Liver (tissue), 9 donors: ENCODE data around the gene PRKN. TPM values are rescaled to one million over a fixed set of nuclear protein-coding genes. Genes with fewer than 3 reads are reported as not detected.

Experiments
- DNase-seq: peaks from one replicate; pipeline ENCODE4 v3.0.0-alpha.2; 2017; ENCODE audit warnings: low spot score
- H3K27ac ChIP-seq, 2 donors: one replicate each; pipeline ENCODE4 v1.7.0; 2013; ENCODE audit warnings: inconsistent platforms in 2 of 2, low read length in 2 of 2, control low read depth in 1 of 2, low read depth in 1 of 2, mild to moderate bottlenecking in 1 of 2
- H3K27me3 ChIP-seq, 4 donors: one replicate each; pipeline versions ENCODE4 v1.6.1 to v1.7.0; 2013; ENCODE audit warnings: low read length in 3 of 4, inconsistent platforms in 1 of 4, mild to moderate bottlenecking in 1 of 4, moderate library complexity in 1 of 4; ENCODE audit not compliant: control insufficient read depth in 4 of 4, insufficient read depth in 4 of 4
- H3K36me3 ChIP-seq, 4 donors: one replicate each; pipeline versions ENCODE4 v1.6.1 to v1.7.0; 2013; ENCODE audit warnings: low read length in 3 of 4, mild to moderate bottlenecking in 3 of 4, low read depth in 1 of 4, moderate library complexity in 1 of 4; ENCODE audit not compliant: control insufficient read depth in 4 of 4, insufficient read depth in 3 of 4
- H3K4me1 ChIP-seq, 4 donors: one replicate each; pipeline versions ENCODE4 v1.6.1 to v1.7.0; 2013; ENCODE audit warnings: low read length in 3 of 4, mild to moderate bottlenecking in 3 of 4, moderate library complexity in 1 of 4; ENCODE audit not compliant: control insufficient read depth in 4 of 4, insufficient read depth in 4 of 4
- H3K4me3 ChIP-seq, 3 donors: one replicate each; pipeline versions ENCODE4 v1.6.1 to v1.7.0; 2013; ENCODE audit warnings: low read length in 3 of 3, control low read depth in 1 of 3, low read depth in 1 of 3, mild to moderate bottlenecking in 1 of 3
- H3K9ac ChIP-seq, 2 donors: one replicate each; pipeline ENCODE4 v1.7.0; 2013; ENCODE audit warnings: low read length in 2 of 2, mild to moderate bottlenecking in 2 of 2, moderate library complexity in 2 of 2, control low read depth in 1 of 2, low read depth in 1 of 2
- H3K9me3 ChIP-seq, 4 donors: one replicate each; pipeline versions ENCODE4 v1.6.1 to v1.7.0; 2013; ENCODE audit warnings: low read length in 3 of 4; ENCODE audit not compliant: control insufficient read depth in 4 of 4
- EGR1 ChIP-seq, 2 donors: IDR thresholded peaks; 2 replicates each; pipeline ENCODE4 v1.6.1; 2016 to 2018; ENCODE audit warnings: antibody characterized with exemption in 2 of 2, low read depth in 2 of 2
- FOXA1 ChIP-seq: IDR thresholded peaks from 2 replicates; pipeline ENCODE4 v1.6.1; 2016; ENCODE audit warnings: antibody characterized with exemption
- GABPA ChIP-seq, 2 donors: IDR thresholded peaks in 1 of 2; conservative IDR thresholded peaks in 1 of 2; 2 replicates each; pipeline ENCODE4 v1.6.1; 2016; ENCODE audit warnings: antibody characterized with exemption in 2 of 2, mild to moderate bottlenecking in 1 of 2, moderate library complexity in 1 of 2
- HNF4G ChIP-seq: IDR thresholded peaks from 2 replicates; pipeline ENCODE4 v1.6.1; 2016; ENCODE audit warnings: antibody characterized with exemption
- MAX ChIP-seq: IDR thresholded peaks from 2 replicates; pipeline ENCODE4 v1.6.1; 2016; ENCODE audit warnings: antibody characterized with exemption
- NR2F2 ChIP-seq: IDR thresholded peaks from 2 replicates; pipeline ENCODE4 v1.6.1; 2016; ENCODE audit warnings: antibody characterized with exemption
- RAD21 ChIP-seq, 2 donors: IDR thresholded peaks; 2 replicates each; pipeline ENCODE4 v1.6.1; 2016; ENCODE audit warnings: antibody characterized with exemption in 2 of 2, mild to moderate bottlenecking in 2 of 2
- SP1 ChIP-seq: IDR thresholded peaks from 2 replicates; pipeline ENCODE4 v1.6.1; 2018; ENCODE audit warnings: antibody characterized with exemption, mild to moderate bottlenecking
- TAF1 ChIP-seq: conservative IDR thresholded peaks from 2 replicates; pipeline ENCODE4 v1.6.1; 2016; ENCODE audit warnings: antibody characterized with exemption, mild to moderate bottlenecking
- YY1 ChIP-seq: IDR thresholded peaks from 2 replicates; pipeline ENCODE4 v1.6.1; 2016; ENCODE audit warnings: antibody characterized with exemption, mild to moderate bottlenecking
- ZBTB33 ChIP-seq: IDR thresholded peaks from 2 replicates; pipeline ENCODE4 v1.6.1; 2016; ENCODE audit warnings: antibody characterized with exemption
- WGBS: extraction: QIAGEN DNeasy Blood & Tissue Kit; methylation state at CpG from one replicate; pipeline ENCODE4 v1.1.7; 2013; 5-methylcytosine and 5-hydroxymethylcytosine counted together
- polyA plus RNA-seq, 2 donors: library from polyadenylated mRNA; stranded (reverse) in 1 of 2; unstranded in 1 of 2; fragments of 200-250 nt in 1 of 2; fragments of >200 nt in 1 of 2; fragmentation: Nextera tagmentation in 1 of 2; extraction: Ambion mirVana in 1 of 2; gene quantifications; one replicate each; pipeline versions ENCODE4 v1.2.1 to v1.2.3, GENCODE V29; 2013 to 2015
- total RNA-seq, 2 donors: library from RNA; depleted of rRNA; stranded (reverse); fragments of >200 nt; gene quantifications; one replicate each; pipeline ENCODE4 v1.2.3, GENCODE V29; 2014
- TF ChIP-seq, protein P1 (sequence below): IDR thresholded peaks from 2 replicates; pipeline ENCODE4 v1.6.1; 2016; ENCODE audit warnings: antibody characterized with exemption
- TF ChIP-seq, protein P2 (sequence below): IDR thresholded peaks from 2 replicates; pipeline ENCODE4 v1.6.1; 2016; ENCODE audit warnings: antibody characterized with exemption, mild to moderate bottlenecking
- TF ChIP-seq, protein P3 (sequence below): fragments of 150-350 bp; IDR thresholded peaks from 2 replicates; pipeline ENCODE4 v1.5.1; 2017; ENCODE audit warnings: improper control_type of control experiment, low read depth, low read length; ENCODE audit not compliant: missing input control
- donor health status: healthy.
- donor health status: healthy.
- donor health status: healthy.
- donor health status: healthy.
- donor health status: healthy.

Gene PRKN
- total and polyA plus RNA-seq, 4 donors: 0.47 to 4.1 (median 3.2) TPM

DNA sequence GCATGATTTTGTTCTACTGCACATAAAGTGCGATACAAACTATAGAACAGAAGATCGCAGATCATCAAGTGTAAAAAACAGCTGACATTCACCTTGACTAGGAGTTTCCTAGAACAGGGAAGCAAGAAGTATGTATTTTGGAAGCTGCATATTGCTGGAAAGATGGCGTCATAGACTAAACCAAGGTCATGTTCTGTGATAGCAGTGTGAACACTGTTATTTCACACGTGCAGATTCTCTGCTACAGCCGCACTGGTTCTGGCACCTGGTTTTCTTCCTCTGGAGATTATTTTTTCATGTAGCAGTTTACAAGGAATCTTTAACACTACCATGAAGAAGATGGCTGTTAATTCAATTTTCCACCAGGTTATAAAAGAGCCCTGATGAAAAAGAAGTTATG lies 681.2 kb downstream of the PRKN start:
- no peaks in the 10 kb centered on the region for H3K4me1 ChIP-seq
- no peak overlapping the region for H3K27ac ChIP-seq
- WGBS: 95% methylated on average over 5 of the region's 5 CpGs
- no peak for DNase-seq
- H3K4me3 ChIP-seq: no peak overlapping the region
- H3K36me3 ChIP-seq: no peaks in the 10 kb centered on the region
- no peaks in the 10 kb centered on the region for H3K27me3 ChIP-seq
- no peaks in the 10 kb centered on the region for H3K9me3 ChIP-seq
- H3K9ac ChIP-seq: no peak overlapping the region
- TF ChIP-seq SP1 (no peak), RAD21 (IDR thresholded peaks at IDR 0.05) (no peak), EGR1 (IDR thresholded peaks at IDR 0.05; ENCODE audit: low read depth in 2 of 2) (no peak), MAX (no peak), HNF4G (no peak), TAF1 (no peak)
- TF ChIP-seq, protein P1, sequence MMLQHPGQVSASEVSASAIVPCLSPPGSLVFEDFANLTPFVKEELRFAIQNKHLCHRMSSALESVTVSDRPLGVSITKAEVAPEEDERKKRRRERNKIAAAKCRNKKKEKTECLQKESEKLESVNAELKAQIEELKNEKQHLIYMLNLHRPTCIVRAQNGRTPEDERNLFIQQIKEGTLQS: no peak

DNA sequence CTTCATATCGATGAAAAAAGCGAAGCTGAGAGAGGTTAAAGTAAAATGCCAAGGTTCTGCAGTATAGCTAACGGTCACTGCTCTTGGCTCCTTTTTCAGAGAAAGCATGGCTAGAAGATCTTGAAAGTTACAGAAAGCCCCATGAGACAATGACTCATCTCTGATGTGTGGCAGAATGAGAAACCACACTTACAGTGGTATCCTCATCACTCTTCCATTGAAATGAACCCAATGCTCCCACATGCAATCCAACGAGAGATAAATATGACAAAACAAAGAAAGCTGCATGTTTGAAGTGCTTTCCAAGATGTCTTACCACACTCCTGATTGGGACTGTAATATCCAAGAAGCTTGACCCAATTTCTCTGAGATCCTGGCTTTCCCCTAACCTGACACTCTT lies 694.9 kb downstream of the PRKN start:
- H3K4me1 ChIP-seq: no peaks in the 10 kb centered on the region
- no peak overlapping the region for H3K27ac ChIP-seq
- H3K9me3 ChIP-seq: no peaks in the 10 kb centered on the region
- H3K36me3 ChIP-seq: no peaks in the 10 kb centered on the region
- TF ChIP-seq GABPA (IDR thresholded peaks at IDR 0.05 in 1 of 2, conservative IDR thresholded peaks at IDR 0.05 in 1 of 2): no peak
- TF ChIP-seq, protein P2, sequence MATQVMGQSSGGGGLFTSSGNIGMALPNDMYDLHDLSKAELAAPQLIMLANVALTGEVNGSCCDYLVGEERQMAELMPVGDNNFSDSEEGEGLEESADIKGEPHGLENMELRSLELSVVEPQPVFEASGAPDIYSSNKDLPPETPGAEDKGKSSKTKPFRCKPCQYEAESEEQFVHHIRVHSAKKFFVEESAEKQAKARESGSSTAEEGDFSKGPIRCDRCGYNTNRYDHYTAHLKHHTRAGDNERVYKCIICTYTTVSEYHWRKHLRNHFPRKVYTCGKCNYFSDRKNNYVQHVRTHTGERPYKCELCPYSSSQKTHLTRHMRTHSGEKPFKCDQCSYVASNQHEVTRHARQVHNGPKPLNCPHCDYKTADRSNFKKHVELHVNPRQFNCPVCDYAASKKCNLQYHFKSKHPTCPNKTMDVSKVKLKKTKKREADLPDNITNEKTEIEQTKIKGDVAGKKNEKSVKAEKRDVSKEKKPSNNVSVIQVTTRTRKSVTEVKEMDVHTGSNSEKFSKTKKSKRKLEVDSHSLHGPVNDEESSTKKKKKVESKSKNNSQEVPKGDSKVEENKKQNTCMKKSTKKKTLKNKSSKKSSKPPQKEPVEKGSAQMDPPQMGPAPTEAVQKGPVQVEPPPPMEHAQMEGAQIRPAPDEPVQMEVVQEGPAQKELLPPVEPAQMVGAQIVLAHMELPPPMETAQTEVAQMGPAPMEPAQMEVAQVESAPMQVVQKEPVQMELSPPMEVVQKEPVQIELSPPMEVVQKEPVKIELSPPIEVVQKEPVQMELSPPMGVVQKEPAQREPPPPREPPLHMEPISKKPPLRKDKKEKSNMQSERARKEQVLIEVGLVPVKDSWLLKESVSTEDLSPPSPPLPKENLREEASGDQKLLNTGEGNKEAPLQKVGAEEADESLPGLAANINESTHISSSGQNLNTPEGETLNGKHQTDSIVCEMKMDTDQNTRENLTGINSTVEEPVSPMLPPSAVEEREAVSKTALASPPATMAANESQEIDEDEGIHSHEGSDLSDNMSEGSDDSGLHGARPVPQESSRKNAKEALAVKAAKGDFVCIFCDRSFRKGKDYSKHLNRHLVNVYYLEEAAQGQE: no peak
- no peak for TF ChIP-seq MAX
- TF ChIP-seq, protein P3, sequence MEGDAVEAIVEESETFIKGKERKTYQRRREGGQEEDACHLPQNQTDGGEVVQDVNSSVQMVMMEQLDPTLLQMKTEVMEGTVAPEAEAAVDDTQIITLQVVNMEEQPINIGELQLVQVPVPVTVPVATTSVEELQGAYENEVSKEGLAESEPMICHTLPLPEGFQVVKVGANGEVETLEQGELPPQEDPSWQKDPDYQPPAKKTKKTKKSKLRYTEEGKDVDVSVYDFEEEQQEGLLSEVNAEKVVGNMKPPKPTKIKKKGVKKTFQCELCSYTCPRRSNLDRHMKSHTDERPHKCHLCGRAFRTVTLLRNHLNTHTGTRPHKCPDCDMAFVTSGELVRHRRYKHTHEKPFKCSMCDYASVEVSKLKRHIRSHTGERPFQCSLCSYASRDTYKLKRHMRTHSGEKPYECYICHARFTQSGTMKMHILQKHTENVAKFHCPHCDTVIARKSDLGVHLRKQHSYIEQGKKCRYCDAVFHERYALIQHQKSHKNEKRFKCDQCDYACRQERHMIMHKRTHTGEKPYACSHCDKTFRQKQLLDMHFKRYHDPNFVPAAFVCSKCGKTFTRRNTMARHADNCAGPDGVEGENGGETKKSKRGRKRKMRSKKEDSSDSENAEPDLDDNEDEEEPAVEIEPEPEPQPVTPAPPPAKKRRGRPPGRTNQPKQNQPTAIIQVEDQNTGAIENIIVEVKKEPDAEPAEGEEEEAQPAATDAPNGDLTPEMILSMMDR: no peak
- TF ChIP-seq FOXA1: no peak
- TF ChIP-seq YY1: no peak
- no peak for TF ChIP-seq ZBTB33
- TF ChIP-seq, protein P1: no peak
- TF ChIP-seq RAD21 (IDR thresholded peaks at IDR 0.05): no peak
- no peak for TF ChIP-seq NR2F2
- no peak for TF ChIP-seq SP1
- no peak overlapping the region for H3K4me3 ChIP-seq
- DNase-seq: no peak
- 92% methylated on average over 4 of the region's 4 CpGs for WGBS
- no peaks in the 10 kb centered on the region for H3K27me3 ChIP-seq
- no peak overlapping the region for H3K9ac ChIP-seq
